Measurements from ENCODE around the gene FIBP.

DNA sequence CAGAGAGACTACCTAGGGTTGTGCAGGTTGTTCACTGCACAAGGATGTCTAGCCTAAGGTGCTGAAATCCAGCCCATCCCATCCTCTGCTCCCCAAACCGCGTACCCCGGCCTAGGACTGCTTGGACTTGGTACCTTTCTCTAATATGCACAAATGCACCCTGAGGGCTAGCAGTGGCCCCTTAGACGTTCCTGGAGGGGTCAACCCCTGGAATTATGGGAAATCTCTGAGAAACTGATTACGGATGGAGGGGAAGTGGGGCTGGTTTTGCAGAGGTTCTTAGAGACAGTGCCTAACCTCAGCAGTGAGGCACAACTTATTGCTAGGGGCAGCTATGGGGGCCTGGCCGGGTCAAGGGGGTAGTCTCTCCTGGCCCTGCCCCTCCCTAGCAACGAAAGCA is 28.1 kb upstream of the FIBP start:
- TF ChIP-seq POLR2A (IDR thresholded peaks at IDR 0.05), result no peak
- TF ChIP-seq, protein P1, sequence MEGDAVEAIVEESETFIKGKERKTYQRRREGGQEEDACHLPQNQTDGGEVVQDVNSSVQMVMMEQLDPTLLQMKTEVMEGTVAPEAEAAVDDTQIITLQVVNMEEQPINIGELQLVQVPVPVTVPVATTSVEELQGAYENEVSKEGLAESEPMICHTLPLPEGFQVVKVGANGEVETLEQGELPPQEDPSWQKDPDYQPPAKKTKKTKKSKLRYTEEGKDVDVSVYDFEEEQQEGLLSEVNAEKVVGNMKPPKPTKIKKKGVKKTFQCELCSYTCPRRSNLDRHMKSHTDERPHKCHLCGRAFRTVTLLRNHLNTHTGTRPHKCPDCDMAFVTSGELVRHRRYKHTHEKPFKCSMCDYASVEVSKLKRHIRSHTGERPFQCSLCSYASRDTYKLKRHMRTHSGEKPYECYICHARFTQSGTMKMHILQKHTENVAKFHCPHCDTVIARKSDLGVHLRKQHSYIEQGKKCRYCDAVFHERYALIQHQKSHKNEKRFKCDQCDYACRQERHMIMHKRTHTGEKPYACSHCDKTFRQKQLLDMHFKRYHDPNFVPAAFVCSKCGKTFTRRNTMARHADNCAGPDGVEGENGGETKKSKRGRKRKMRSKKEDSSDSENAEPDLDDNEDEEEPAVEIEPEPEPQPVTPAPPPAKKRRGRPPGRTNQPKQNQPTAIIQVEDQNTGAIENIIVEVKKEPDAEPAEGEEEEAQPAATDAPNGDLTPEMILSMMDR (IDR thresholded peaks at IDR 0.05), result no peak

All from ovary (tissue), 3 donors.